HTERT RPE-1 (cell line): ENCODE measurements around the gene FAM161A.
"Not testable (repeated sequence)": the region's sequence is repeated elsewhere in the genome, so short reads cannot be mapped to it uniquely, and the experiment has no call there.

Experiments used
- in situ Hi-C: fragments of 300-500 bp; cut with MboI; formaldehyde crosslinking; loops from 4 replicates; pipeline ENCODE4 v1.14.3; 2020; ENCODE audit warnings: low sequenced_read_pairs

FAM161A gene, protein sequence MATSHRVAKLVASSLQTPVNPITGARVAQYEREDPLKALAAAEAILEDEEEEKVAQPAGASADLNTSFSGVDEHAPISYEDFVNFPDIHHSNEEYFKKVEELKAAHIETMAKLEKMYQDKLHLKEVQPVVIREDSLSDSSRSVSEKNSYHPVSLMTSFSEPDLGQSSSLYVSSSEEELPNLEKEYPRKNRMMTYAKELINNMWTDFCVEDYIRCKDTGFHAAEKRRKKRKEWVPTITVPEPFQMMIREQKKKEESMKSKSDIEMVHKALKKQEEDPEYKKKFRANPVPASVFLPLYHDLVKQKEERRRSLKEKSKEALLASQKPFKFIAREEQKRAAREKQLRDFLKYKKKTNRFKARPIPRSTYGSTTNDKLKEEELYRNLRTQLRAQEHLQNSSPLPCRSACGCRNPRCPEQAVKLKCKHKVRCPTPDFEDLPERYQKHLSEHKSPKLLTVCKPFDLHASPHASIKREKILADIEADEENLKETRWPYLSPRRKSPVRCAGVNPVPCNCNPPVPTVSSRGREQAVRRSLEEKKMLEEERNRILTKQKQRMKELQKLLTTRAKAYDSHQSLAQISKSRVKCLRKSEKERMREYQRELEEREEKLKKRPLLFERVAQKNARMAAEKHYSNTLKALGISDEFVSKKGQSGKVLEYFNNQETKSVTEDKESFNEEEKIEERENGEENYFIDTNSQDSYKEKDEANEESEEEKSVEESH

DNA sequence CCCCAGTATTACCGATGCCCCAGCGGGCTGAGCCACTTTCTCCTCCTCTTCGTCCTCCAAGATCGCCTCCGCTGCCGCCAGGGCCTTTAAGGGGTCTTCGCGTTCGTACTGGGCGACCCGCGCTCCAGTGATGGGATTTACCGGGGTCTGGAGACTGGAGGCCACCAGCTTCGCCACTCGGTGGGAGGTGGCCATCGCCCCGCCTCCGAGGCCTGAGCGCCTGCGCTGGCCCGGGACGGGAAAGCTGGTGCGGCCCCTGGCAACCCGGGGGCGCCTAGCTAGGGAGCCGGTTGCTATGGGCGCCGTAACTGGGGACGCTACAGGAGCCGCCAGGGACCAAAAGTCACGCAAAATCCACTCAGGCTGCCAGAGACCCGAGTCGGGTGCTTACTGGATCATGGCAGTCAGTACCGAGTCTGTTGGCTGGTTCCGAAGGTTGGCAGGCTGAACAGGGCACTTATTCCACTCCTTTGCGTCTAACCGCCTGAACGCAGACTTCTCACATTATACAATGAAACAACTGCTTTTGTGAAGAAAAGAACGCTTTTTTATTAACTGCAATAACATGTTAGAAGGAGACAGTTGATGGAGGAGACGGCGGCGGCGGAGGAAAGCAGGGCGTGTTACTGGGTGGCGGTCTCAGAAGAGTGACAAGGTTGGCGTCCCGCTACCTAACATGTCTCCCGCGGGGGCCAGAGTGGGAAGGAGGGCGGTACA, at the start of gene FAM161A:
Gene FAM161A (minus strand): TSS at position 214 of the 717 bp plus-strand sequence. CDS start 19 bp downstream, at position 195.
- in situ Hi-C loops, result no loop called here

DNA sequence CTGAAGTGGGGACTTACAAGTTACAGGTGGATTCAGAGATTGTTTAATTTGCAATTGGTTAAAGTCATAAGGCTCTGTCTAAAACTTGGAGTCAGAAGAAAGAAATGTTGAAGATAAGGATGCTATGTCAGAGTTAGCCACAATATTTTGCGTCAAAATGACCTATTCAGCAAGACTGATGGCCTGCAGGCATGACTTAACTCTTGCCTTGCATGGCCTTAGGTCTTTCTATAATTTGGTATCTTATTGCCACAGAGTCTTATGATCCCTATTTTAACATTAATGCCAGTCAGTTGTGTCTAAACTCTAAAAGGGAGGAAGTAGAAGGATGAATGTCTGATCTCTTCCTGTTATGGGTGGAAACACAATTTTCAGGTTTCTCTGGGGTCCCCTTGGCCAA, 46.4 kb upstream of the FAM161A start:
- in situ Hi-C loops, result no loop called here

DNA sequence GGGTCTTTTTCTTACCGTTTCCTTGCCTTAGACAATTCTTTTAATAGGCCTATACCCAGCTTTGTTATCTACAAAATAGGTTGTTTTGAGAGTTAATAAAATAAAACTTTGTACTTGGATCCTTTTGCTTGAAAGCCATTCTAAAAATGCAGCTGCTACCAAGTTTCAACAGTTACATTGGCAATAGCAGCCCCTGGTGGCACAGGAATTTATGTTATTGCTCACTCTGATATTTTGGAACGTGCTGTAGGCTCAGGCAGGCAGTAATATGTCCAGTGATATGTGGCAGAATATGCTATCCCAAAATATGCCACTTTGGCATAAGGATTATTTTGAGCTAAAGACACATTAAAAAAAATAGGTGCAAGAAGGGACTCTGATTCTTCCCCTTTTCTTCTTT, 45.0 kb upstream of the FAM161A start:
- in situ Hi-C loops, result no loop called here

DNA sequence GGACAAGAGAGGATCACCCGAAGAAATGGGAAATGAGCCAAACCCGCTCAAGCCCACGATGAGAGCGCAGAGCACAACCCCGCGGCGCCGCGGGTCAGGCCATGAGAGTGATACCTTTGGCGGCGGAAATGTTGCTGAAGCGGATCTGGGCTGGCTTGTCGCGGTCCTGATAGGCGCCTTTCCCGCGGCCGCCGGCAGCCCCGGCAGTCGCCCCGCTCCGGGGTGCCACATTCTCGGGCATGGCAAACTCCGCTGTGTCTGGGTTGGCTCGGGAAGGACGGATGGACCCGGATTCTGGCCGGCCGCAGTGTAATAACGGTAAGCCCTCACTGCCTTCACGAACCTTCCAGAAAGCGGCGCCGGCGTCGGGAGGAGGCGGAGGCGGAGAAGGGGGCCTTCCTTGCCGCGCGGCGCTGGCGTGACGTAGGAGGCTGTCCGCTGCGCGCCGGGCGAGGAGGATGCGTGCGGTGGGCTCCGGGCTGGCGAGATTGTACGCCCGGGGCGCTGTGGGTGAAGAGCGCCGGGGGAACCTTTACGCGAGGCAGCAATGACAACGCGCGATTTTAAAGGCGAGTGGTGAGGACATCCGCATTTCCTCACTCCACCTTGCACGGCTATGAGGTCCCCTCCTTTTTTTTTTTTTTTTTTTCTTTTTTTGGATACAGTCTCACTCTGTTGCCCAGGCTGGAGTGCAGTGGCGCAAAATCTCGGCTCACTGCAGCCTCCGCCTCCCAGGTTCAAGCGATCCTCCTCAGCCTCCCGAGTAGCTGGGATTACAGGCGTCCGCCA, 34.6 kb upstream of the FAM161A start, which contains the start of gene CCT4:
Gene CCT4 (minus strand): TSS at position 390 of the 789 bp plus-strand sequence. CDS start 149 bp downstream, at position 241.
- in situ Hi-C loops, result no loop called here

DNA sequence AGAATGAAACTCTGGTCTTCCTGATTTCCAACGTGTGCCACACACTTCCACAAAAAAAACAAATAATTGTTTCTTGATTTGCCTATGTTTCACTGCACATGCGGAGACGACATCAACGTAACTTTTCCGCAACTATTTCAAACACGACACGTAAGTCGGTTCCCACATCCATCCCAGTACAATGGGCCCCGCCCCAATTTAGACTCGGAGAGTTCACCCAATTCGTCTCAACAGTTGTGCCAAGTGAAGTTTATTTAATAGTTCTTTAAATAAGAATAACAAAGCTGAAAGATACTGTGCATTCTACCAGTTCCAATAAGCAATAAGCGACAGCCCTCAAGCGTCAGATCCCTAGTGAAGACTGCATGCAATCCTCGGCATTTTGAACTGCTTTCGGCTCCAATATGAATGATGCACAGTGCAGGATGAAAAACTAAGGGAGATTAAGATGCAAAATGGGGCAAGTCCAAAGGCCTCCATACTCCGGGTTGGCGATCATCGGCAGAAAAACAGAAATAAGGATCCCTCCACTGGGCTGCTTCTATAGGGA, 33.9 kb upstream of the FAM161A start:
- in situ Hi-C loops, result no loop called here

DNA sequence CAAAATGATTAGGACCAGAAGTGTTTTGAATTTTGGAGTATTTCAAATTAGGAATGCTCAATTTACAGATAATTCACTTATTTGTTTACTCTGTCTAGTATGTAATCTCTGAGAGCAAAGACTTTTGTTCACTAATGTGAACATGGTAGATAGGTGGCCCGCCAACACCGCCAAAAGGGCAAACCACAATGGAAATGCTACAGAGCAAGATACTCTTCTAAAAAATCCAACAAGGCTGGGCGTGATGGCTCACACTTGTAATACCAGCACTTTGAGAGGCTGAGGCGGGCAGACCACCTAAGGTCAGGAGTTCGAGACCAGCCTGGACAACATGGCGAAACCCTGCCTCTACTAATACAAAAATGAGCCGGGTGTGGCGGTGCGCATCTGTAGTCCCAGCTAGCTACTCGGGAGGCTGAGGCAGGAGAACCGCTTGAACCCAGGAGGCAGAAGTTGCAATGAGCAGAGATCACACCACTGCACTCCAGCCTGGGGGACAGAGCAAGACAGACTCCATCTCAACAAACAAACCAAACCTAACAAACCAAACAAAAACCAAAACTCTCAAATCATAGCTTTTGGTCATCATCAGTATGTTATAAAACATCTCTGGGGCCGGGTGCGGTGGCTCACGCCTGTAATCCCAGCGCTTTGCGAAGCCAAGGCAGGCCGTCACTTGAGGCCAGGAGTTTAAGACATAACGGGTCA, 32.2 kb upstream of the FAM161A start:
- in situ Hi-C loops, result no loop called here

DNA sequence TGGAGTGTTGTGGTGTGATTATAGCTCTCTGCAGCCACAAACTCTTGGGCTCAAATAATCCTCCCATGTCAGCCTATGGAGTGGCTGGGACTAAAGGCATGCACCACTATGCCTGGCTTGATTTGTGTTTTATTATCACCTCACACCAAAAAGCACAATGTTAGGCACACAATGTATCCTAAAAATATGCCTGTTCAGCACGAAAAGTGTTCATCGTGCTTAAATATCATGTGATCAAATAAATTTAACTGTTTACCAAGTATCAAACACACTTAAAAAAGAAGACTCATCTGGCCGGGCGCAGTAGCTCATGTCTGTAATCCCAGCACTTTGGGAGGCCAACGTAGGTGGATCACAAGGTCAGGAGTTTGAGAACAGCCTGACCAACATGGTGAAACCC, 29.0 kb upstream of the FAM161A start:
- in situ Hi-C loops, result no loop called here

DNA sequence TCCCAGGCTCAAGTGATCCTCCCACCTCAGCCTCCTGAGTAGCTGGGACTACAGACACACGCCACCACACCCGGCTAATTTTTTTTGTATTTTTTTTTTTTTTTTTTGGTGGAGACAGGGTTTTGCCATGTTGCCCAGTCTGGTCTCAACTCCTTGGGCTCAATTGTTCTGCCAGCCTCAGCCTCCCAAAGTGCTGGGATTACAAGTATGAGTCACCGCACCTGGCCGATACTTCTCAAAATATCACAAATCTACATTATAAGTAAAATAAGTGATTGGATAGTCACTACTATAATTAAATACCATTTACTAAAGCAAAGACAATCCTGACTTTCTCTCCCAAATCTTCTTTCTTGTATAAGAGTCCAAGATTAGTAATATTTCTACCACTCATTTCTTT, 25.5 kb upstream of the FAM161A start:
- in situ Hi-C loops, result not testable (repeated sequence)

DNA sequence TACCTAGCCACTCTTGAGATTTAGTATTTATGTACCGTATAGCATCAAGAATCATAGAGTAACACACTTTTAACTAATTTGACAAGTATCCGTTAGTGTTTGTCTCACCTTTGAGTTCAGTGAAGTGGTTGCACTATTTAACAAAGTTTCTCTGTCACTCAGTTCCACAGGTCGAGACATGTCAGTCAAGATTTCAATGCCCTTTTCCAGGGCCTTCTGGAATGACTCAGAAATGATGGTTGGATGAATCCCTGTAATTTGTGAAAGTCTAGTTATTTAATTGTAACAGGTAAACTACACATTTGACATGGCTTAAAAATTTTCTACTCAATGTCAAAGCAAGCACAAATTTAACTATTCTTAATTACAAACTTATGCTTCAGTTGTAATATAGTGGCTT, 24.9 kb upstream of the FAM161A start:
- in situ Hi-C loops, result no loop called here

DNA sequence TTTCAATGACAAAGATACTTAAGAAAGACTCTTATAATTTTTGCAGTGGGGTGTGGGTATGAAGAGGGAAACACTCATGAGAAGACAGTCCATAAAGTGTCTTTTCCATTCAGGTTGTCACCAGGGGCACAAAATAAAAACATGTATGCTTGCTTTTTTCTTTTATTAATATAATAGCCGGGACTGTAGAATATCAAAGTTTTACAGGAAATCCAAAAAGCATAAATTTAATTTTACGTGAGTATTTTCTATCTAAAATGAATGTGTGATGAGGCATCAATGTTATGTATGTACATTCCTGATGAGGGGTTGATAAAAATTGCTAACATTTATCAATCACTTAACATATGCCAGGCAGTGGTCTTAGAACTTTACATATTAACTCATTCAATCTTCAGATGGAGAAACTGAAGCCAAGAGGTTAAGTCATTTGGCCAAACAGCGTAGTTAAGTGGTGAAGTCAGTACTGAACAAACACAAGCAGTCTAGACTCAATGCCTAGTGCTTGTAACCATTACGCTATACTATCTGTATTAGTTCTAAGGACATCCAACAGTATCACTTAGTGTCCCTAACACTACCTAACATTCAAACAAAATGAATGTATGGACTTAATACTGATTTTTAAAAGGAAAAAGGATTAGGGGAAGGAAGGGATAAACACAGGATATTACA, 23.8 kb upstream of the FAM161A start:
- in situ Hi-C loops, result no loop called here

DNA sequence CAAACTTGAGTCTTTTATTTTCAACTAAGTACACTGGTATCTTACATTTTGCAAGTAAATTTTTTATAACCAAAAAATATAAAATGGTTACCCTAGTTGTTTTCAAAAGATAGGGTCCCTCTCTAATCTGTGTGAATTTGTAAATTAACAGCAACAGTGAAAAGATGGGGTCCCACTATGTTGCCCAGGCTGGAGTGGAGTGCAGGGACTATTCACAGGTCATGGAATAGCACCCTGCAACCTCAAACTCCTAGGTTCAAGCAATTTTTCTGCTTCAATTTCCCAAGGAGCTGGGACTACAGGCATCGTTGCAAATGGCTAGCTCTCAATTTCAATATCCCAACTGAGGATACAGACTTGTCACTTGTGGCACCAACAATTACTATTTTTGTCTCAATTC, 22.5 kb upstream of the FAM161A start:
- in situ Hi-C loops, result no loop called here

DNA sequence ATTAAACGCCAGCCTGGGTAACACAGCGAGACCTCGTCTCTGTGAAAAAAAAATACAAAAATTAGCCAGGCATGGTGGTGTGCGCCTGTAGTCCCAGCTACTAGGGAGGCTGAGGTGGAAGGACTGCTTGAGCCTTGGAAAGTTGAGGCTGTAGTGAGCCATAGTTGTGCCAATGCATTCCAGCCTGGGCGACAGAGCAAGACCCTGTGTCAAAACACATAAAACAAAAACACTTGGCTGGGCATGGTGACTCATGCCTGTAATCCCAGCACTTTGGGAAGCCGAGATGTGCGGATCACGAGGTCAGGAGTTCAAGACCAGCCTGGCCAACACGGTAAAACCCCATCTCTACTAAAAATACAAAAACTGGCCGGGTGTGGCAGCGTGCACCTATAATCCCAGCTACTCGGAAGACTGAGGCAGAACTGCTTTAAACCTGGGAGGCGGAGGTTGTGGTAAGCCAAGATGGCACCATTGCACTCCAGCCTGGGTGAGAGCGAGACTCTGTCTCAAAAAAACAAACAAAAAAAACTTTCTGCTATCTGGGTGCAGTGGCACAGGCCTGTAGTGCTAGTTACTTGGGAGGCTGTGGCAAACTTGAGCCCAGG, 12.7 kb upstream of the FAM161A start:
- in situ Hi-C loops, result not testable (repeated sequence)

DNA sequence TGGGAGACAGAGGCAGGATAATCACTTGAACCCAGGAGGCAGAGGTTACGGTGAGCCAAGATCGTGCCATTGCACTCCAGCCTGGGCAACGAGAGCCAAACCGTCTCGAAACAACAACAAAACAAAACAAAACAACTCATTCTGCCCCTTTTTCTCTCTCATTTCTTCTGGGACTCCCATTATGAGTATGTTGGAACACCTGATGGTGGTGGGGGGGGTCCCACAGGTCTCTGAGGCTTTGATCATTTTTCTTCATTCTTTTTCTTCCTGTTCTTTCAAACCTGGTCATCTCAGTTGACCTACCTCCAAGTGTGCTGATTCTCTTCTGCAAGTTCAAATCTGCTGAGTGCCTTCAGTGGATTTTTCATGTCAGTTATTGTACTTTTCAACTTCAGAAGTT, 8.2 kb upstream of the FAM161A start:
- in situ Hi-C loops, result no loop called here

DNA sequence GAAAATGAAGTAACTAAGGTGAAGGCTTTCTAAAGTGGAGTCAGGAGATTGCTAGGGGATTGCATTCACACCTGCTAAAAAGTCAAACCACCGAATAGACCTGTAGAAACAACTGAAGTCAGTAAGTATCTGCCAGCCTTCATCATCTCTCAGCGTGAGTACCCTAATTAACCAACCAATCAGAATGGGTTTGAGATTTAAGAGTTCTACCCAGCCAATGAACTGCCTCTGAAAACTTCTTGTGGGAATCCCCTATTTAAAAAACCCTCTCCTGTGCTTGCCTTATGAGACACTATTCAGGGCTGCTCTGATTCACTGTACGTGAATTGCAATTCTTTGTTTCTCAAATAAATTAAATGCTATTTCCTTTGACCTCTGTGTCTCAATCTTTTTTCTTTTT, 3.4 kb upstream of the FAM161A start:
- in situ Hi-C loops, result no loop called here

DNA sequence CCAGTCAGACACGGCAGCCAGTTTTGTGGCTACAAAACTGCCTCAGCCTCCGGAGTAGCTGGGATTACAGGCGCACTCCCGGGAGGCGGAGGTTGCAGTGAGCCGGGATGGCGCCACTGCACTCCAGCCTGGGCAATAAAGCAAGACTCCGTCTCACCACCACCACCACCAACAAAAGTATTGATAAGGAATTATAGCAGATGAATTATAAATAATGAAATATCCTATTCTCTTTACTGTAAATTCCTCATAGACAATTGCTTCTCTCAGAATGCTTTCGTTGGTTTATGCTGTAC, 1.4 kb upstream of the FAM161A start:
- in situ Hi-C loops, result no loop called here

DNA sequence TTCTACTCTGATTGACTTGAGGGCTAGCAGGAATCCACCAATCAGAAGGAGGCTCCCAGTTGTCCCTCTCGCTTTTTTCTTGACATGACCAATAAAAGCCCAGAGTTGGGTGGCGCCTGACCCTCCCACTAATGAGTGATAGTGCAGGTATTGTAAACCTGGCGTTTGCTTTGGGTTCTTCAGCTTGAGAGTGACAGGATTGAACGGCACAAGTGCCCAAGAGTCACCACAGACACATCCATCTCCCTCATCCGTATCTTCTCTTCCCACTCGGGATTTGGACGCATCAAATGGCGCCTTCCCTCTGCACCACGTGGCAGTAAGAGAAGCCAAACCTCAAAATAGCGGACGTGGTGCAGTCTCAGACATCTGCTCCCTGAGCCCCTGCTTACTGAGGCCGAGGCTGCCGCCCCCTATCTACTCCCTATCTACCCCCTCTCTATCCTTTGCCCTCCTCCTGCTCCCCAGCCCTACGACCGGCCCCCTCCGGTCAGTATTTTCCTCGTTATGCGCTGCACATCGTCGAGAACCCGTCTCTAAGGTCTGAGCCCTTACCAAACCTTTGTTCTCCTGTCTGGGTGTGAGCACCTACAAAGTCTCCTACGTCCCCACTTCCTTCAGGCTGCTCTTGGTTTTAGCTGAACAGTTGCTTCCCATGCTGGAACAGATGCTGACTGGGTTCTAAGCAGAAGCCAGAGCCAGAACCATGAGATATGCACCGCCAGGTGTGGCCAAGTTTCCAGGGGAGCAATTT, 881 bp upstream of the FAM161A start:
- in situ Hi-C loops, result no loop called here

DNA sequence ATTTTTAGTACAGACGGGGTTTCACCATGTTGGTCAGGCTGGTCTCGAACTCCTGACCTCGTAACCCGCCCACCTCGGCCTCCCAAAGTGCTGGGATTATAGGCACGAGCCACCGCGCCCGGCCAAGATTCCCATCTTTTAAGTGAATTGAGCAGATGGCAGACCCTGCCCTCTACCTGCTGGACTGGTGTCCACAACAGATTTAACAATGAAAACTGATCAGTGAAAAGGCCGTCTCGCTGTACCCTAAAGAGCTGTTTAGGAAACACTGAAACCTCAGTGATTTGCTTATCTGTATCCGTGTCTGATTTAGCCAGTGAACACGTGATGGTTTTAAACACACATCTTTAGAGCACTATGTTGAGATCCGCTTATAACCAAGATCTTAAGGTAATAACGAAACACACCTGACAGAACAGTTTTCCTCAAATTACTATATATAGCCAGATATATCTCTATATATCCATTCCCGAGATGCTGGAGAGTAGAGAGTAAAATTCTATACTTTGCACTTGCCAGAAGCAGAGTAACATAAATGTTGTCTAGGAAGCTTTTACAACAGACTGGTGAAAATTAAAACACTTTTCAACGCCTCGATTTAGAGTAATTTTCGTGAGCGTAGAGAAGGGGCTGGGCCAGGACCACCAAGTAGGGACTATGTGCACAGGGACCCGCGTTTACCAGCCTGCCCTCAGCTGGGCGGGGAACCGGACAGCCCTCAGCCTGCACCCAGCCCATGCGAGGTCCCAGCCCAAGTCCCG, 594 bp downstream of the FAM161A start:
- in situ Hi-C loops, result no loop called here

DNA sequence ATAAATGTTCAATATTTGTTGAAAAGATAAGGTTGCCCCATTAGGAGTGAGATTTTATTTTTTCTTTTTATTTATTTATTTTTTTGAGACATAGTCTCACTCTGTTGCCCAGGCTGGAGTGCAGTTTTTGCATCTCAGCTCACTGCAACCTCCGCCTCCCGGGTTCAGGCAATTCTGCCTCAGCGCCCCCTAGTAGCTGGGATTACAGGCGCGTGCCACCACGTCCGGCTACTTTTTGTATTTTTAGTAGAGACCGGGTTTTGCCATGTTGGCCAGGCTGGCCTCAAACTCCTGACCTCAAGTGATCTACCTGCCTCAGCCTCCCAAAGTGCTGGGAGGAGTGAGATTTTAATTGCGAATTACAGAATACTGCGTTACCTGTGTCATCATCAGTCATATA, 2.6 kb downstream of the FAM161A start:
- in situ Hi-C loops, result not testable (repeated sequence)
